HUES6 (cell line): ENCODE results near the gene NFXL1.

Experiments
- H3K27ac ChIP-seq: 2 replicates; pipeline ENCODE4 v1.7.0; 2013; ENCODE audit warnings: low read depth, mild to moderate bottlenecking, low read length, inconsistent platforms
- H3K27me3 ChIP-seq: 2 replicates; pipeline ENCODE4 v1.6.1; 2013; ENCODE audit warnings: low read length; ENCODE audit not compliant: control insufficient read depth, insufficient read depth
- H3K36me3 ChIP-seq: 2 replicates; pipeline ENCODE4 v1.6.1; 2013; ENCODE audit warnings: low read length; ENCODE audit not compliant: control insufficient read depth, insufficient read depth
- H3K4me1 ChIP-seq: 2 replicates; pipeline ENCODE4 v1.6.1; 2013; ENCODE audit warnings: low read length; ENCODE audit not compliant: control insufficient read depth, insufficient read depth
- H3K4me3 ChIP-seq: 2 replicates; pipeline ENCODE4 v1.5.1; 2013; ENCODE audit warnings: low read depth, low read length
- H3K9ac ChIP-seq: one replicate; pipeline ENCODE4 v1.6.1; 2013; ENCODE audit warnings: mild to moderate bottlenecking, low read length
- H3K9me3 ChIP-seq: 2 replicates; pipeline ENCODE4 v1.6.1; 2013; ENCODE audit warnings: low read depth, low read length; ENCODE audit not compliant: control insufficient read depth, insufficient read depth

The NFXL1 gene

DNA sequence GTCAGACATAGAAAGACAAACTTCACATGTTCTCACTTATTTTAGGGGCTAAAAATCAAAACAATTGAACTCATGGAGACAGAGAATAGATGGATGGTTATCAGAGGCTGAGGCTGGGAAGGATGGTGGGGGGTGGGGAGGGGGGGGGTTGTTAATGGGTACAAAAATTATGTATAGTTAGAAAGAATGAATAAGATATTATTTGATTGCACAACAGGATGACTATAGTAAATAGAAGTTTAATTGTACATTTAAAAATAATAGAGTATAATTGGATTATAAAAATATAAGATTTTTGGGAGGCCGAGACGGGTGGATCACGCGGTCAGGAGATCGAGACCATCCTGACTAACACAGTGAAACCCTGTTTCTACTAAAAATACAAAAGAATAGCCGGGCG, 109.8 kb downstream of the NFXL1 start:
- no peaks in the 10 kb centered on the region for H3K9me3 ChIP-seq
- H3K27ac ChIP-seq, result no peak overlapping the region
- H3K4me1 ChIP-seq, result no peaks in the 10 kb centered on the region
- no peak overlapping the region for H3K4me3 ChIP-seq
- H3K9ac ChIP-seq, result no peak overlapping the region
- H3K27me3 ChIP-seq, result no peaks in the 10 kb centered on the region
- no peaks in the 10 kb centered on the region for H3K36me3 ChIP-seq

DNA sequence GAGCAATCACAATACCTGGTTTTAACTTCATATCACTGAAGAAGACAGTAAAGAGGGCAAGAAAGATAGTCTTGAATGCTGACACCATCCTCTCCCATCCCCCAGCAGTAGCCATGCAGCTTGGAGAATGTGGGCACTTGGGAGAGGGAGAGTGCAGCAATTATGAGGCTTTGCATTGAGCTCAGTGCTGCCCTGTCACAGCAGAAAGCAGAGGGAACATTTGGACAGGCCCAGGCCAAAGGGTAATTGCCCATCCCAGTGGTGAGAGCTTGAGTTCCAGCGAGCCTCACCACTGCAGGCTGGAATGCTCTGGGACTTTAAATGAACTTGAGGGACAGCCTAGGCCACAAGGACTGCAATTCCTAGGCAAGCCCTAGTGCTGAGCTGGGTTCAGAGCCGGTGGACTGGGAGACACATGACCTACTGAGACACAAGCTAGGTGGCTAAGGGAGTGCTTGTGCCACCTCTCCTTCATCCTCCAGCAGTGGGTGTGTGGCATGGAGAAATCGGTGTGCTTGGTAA, 112.8 kb downstream of the NFXL1 start:
- H3K36me3 ChIP-seq, result no peaks in the 10 kb centered on the region
- H3K27me3 ChIP-seq, result no peaks in the 10 kb centered on the region
- H3K4me3 ChIP-seq, result no peak overlapping the region
- no peak overlapping the region for H3K9ac ChIP-seq
- H3K27ac ChIP-seq, result no peak overlapping the region
- H3K4me1 ChIP-seq, result no peaks in the 10 kb centered on the region
- H3K9me3 ChIP-seq, result no peaks in the 10 kb centered on the region

DNA sequence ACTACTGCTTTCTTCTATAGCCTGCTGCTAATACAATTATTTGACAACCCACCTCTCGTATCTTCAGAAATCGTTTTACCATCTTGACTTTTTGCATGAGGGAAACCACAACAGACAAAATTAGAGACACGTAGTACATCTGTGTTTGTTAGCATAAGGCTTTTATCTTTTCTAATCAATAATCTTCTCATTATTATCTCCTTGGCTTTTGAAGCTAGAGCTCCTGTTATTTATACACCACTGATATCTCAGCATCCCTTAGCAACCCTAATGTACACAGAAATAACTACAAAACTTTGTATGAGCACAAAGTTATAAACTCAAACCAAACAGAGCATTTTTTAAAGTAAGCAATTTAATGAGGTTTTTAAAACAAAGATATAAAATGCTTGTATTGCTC, 116.2 kb downstream of the NFXL1 start:
- Histone ChIP-seq H3K4me3 (no peak overlapping the region), H3K27ac (no peak overlapping the region), H3K4me1 (no peaks in the 10 kb centered on the region), H3K36me3 (no peaks in the 10 kb centered on the region), H3K9me3 (no peaks in the 10 kb centered on the region), H3K27me3 (no peaks in the 10 kb centered on the region), H3K9ac (no peak overlapping the region)
